ENCODE data around the gene IPO5. TPM values are rescaled to one million over a fixed set of nuclear protein-coding genes. Genes with fewer than 3 reads are reported as not detected.

Gene IPO5
- total RNA-seq, 2 donors from 2014 or later, result 110 to 131 TPM

DNA sequence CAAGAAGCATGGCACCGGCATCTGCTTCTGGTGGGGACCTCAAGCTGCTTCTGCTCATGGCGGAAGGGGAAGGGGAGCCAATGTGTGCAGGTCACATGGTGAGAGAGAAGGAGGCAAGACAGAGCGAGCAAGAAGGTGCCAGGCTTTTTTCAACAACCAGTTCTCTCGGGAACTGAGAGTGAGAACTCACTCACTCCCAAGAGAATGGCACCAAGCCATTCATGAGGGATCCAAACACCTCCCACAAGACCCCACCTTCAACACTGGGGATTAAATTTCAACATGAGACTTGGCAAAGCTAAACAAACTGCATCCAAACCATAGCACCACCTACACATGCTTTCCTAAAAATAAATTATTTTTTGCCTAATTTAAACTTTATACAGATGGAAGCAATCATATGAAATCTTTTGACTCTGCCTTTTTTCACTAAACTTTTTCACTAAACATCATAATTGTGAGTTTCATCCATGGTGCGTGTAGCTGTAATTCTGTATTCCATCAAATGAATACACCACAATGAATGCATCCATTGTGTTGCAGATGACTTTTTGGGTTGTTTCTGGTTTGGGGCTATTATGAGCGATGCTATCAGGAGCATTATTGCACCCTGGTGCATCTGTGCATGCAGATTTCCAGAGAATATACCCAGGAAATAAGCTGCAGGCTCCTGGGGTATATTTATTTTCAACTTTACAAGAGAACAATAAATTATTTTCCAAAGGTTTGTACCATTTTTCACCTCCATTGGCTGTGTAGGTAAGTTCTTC lies 14.6 kb upstream of the IPO5 start:
- TF ChIP-seq, protein P1, sequence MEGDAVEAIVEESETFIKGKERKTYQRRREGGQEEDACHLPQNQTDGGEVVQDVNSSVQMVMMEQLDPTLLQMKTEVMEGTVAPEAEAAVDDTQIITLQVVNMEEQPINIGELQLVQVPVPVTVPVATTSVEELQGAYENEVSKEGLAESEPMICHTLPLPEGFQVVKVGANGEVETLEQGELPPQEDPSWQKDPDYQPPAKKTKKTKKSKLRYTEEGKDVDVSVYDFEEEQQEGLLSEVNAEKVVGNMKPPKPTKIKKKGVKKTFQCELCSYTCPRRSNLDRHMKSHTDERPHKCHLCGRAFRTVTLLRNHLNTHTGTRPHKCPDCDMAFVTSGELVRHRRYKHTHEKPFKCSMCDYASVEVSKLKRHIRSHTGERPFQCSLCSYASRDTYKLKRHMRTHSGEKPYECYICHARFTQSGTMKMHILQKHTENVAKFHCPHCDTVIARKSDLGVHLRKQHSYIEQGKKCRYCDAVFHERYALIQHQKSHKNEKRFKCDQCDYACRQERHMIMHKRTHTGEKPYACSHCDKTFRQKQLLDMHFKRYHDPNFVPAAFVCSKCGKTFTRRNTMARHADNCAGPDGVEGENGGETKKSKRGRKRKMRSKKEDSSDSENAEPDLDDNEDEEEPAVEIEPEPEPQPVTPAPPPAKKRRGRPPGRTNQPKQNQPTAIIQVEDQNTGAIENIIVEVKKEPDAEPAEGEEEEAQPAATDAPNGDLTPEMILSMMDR (IDR thresholded peaks at IDR 0.05), result no peak

DNA sequence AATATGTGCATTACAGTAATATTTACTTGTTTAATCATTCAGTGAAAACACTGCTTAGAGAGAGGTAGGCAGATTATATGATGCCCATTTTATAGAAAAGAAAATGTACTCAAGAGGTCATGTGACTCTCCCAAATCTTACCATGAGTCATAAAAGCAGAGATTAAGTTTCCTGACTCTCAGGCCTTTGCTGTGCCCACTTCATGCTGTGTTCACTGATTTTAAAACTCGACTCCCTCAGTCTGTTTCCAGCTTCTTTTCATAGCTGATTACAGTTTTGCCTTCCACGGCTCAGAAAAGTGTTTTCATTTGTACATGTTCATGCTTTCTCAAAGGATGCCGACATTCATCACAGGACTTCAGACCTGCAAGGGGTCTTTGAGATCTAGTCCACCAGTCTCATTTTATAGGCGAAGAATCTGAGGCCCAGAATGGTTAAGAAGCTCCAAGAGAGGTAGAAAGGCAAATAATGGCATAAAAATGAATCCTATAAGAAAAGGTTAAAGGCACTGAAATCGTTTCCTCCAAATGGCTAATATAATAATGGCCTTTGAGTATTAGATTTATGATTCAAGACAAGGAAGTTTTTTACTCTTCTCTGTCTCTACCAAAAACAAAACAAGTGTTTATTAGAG lies 9.0 kb upstream of the IPO5 start:
- Histone ChIP-seq H3K27ac (no peak overlapping the region), H3K36me3 (no peaks in the 10 kb centered on the region), H3K4me1 (ENCODE audit: control insufficient read depth in 1 of 2, low read depth in 2 of 2) (no peaks in the 10 kb centered on the region), H3K9me3 (no peaks in the 10 kb centered on the region), H3K4me3 (no peak overlapping the region), H3K27me3 (replicated peaks; ENCODE audit: insufficient read depth) (no peaks in the 10 kb centered on the region)
- TF ChIP-seq, protein P1 (IDR thresholded peaks at IDR 0.05), result no peak
- ATAC-seq (ENCODE audit: insufficient number of reproducible peaks, low FRiP score, low read depth) (no peak), DNase-seq (ENCODE audit: low spot score) (no peak)

More for the DNA sequence above, 14.6 kb upstream of the IPO5 start:
- Histone ChIP-seq H3K4me1 (ENCODE audit: control insufficient read depth in 1 of 2, low read depth in 2 of 2) (no peaks in the 10 kb centered on the region), H3K36me3 (no peaks in the 10 kb centered on the region), H3K27ac (no peak overlapping the region), H3K27me3 (replicated peaks; ENCODE audit: insufficient read depth) (no peaks in the 10 kb centered on the region), H3K4me3 (no peak overlapping the region), H3K9me3 (no peaks in the 10 kb centered on the region)
- DNase-seq (ENCODE audit: low spot score) (no peak), ATAC-seq (ENCODE audit: insufficient number of reproducible peaks, low FRiP score, low read depth) (no peak)

DNA sequence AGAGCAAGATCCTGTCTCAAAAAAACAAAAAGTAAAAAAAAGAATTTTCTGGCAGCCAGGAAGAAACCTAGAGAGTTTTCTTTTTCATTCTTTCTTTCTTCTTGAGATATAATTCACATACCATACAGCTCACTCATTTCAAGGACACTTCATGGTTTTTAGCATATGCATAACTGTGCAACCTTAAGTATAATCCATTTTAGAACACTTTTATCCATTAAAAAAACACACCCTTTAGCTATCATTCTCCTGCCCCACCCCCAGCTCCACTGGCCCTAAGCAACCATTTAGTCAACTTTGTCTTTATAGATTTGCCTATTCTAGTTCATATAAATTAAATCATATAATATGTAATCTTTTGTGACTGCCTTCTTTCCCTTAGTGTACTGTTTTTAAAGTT lies 8.1 kb upstream of the IPO5 start:
- DNase-seq (ENCODE audit: low spot score) (no peak), ATAC-seq (ENCODE audit: insufficient number of reproducible peaks, low FRiP score, low read depth) (no peak)
- Histone ChIP-seq H3K36me3 (no peaks in the 10 kb centered on the region), H3K27ac (no peak overlapping the region), H3K4me1 (ENCODE audit: control insufficient read depth in 1 of 2, low read depth in 2 of 2) (no peaks in the 10 kb centered on the region), H3K9me3 (no peaks in the 10 kb centered on the region), H3K4me3 (no peak overlapping the region), H3K27me3 (replicated peaks; ENCODE audit: insufficient read depth) (no peaks in the 10 kb centered on the region)
- TF ChIP-seq, protein P1 (IDR thresholded peaks at IDR 0.05), result no peak

DNA sequence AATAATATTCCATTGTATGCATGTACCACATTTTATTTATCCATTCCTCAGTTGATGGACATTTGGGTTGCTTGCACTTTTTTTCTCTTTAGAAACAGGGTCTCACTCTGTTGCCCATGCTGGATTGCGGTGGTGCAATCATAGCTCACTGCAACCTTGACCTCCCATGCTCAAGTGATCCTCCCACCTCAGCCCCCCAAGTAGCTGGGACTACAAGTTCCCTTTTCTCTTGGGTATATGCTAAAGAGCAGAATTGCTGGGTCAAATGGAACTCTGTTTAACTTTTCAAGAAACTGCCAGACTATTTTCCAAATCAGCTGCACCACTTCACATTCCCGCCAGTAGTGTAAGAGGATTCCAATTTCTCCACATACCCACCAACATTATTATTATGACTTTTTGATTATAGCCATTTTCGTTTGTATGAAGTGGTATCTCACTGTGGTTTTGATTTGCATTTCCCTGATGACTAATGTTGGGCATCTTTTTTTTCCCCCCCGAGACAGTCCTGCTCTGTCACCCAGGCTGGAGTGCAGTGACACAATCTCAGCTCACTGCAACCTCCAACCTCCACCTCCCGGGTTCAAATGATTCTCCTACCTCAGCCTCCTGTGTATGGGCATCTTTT lies 7.6 kb upstream of the IPO5 start:
- no peak for ATAC-seq (ENCODE audit: insufficient number of reproducible peaks, low FRiP score, low read depth)
- Histone ChIP-seq H3K27me3 (replicated peaks; ENCODE audit: insufficient read depth) (no peaks in the 10 kb centered on the region), H3K27ac (no peak overlapping the region), H3K9me3 (no peaks in the 10 kb centered on the region), H3K36me3 (no peaks in the 10 kb centered on the region), H3K4me3 (no peak overlapping the region), H3K4me1 (ENCODE audit: control insufficient read depth in 1 of 2, low read depth in 2 of 2) (no peaks in the 10 kb centered on the region)
- TF ChIP-seq, protein P1 (IDR thresholded peaks at IDR 0.05), result no peak
- no peak for DNase-seq (ENCODE audit: low spot score)

DNA sequence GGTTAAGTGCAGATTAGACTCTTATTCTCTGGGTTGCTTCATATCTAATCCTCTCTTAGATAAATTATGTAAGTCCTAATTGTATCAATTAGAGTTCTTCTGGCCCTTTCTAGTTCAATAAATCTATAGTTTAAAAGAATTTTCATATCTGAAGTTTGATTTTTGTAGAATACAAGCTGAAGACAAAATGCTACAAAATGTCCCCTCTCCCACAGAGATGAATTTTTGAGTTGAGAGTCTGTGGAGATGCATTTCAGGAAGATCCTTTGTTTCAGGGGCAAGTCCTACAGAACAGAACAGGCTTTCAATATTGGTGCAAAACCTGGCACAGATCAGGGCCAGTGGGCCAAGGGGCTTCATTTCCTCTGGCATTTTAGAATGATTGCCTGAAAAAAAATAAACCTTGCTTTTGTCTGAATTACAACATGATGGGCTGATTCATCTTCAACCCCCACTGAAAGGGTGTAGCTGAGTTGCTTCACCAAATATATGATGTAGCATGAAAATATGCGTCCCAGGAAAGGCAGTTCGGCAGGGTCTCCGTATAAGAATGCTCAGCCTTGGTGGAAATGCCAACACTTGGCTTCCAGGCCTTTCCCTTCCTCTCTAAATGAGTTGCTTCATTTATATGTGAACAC lies 6.4 kb upstream of the IPO5 start:
- Histone ChIP-seq H3K36me3 (no peaks in the 10 kb centered on the region), H3K4me1 (ENCODE audit: control insufficient read depth in 1 of 2, low read depth in 2 of 2) (no peaks in the 10 kb centered on the region), H3K4me3 (no peak overlapping the region), H3K27me3 (replicated peaks; ENCODE audit: insufficient read depth) (no peaks in the 10 kb centered on the region), H3K9me3 (no peaks in the 10 kb centered on the region), H3K27ac (no peak overlapping the region)
- TF ChIP-seq, protein P1 (IDR thresholded peaks at IDR 0.05), result no peak
- DNase-seq (ENCODE audit: low spot score) (no peak), ATAC-seq (ENCODE audit: insufficient number of reproducible peaks, low FRiP score, low read depth) (no peak)
